Measurements from ENCODE around the gene CPEB3.

DNA sequence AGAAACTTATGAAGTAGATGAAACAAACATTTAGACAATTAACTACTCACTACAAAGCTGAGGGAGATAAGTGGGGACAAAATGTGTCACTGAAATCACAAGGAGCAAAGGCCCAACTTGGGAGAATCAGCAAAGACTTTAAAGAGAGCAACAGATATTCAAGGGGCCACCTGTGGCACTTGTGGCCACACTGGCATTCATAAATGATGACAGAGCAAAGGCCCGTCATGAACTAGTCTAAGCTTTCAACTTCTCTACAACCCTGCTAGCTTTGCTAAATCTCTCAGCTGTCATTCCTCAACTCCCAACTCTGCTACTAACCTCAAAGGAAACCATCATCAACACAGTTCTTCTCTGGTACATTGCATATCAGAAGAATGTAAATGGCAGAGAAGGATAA, 178.4 kb downstream of the CPEB3 start:
- TF ChIP-seq GATA2 (IDR thresholded peaks at IDR 0.05; ENCODE audit: low read depth, low read length) (no peak), GATA3 (IDR thresholded peaks at IDR 0.05; ENCODE audit: low read depth, low read length) (no peak)
